A673 (cell line): ENCODE results near the gene HTD2.

Experiments
- CTCF ChIP-seq: fragments of 300-800, 200-600 bp; sonication (generic); conservative IDR thresholded peaks from 2 replicates; pipeline ENCODE4 v1.5.1; 2017; ENCODE audit warnings: low read depth, mild to moderate bottlenecking, antibody characterized with exemption, low read length, moderate library complexity, mixed read lengths
- EZH2 ChIP-seq: fragments of 200-600 bp; sonication (generic); IDR thresholded peaks from 2 replicates; pipeline ENCODE4 v1.6.1; 2017; ENCODE audit warnings: borderline replicate concordance, low read depth, mild to moderate bottlenecking, mixed read lengths, antibody characterized with exemption, low read length; ENCODE audit not compliant: poor library complexity, severe bottlenecking

DNA sequence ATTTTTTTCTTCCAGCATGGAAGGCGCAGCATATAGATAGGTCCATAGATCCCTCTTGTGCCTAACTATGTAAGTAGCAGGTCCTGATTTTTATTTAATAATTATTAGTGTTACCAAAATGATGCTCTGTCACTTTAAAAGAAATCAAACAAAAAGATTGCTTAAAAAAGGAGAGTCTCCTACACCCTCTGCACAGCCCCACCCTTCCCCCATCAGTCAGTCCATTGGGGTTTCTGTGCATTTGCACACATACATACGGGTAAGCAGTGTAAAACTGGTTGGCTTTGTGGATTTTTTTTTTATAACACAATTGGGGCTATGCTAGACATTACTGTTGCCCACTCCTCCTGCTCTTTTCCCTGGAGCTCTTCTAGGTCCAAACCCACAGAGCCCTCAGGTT, 7.2 kb upstream of the HTD2 start:
- TF ChIP-seq CTCF = no peak
- no peak for TF ChIP-seq EZH2
